NCI-H2196 (cell line): ENCODE measurements around the gene TAS2R42.

Source experiments
- DNase-seq: peaks from one replicate; lab custom pipeline; 2025; ENCODE audit not compliant: unreplicated experiment; lab: John Stamatoyannopoulos, UW

TAS2R42 gene

GRCh38 chr12:11144297-11144696 is 42.4 kb downstream of the TAS2R42 start:
- no peak for DNase-seq

GRCh38 chr12:11143352-11143751 is 43.4 kb downstream of the TAS2R42 start:
- no peak for DNase-seq

- no peak for DNase-seq
Observed at GRCh38 chr12:11136075-11136474, 50.7 kb downstream of the TAS2R42 start.
